Measurements from ENCODE around the gene MPO. TPM values are rescaled to one million over a fixed set of nuclear protein-coding genes. Genes with fewer than 3 reads are reported as not detected.

The MPO gene
- total and polyA plus RNA-seq, 2 donors = 5.6 to 27.3 TPM

DNA sequence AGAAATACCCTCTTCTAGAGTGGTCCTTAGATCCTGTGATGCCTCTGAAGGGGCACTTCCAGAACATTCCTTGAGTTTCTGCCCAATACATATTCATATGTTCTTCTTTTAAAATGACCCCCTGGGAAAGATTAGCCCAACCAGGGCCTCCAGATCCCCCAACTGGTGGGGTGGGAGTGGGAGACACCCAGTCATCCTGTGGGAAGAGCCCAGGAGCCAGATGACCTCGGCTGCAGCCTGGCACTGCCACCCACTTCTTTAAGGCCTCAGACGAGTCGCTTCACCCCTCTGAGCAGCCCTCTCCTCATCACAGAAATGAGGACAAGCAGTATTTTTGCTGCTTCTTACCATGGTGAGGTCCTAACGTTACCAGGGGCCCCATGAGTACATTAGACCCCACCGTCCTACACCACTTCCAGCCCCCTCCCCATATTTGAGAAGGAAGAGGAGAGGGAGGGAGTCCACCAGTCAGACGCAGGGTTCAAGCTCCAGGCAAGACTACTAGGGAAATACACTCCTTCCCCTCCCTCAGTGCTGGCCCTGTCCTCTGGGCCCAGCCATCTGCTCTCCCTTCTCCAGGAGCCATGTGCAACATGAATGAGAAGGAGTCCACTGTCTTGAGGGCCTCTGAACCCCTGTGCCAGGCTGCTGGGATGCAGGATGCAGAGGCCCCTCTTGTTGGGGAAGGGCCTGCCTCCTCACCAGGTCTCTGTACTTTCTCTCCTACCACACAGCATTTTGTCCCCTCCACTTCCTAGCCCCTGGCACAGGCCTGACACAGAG lies 11.8 kb downstream of the MPO start:
- peaks cover 0 to 4% of the 10 kb centered on the region in 2 donors for H3K27me3 ChIP-seq (ENCODE audit: control insufficient read depth in 2 of 2, insufficient read depth in 1 of 2, low read length in 1 of 2)
- no peaks in the 10 kb centered on the region for H3K4me1 ChIP-seq (ENCODE audit: control insufficient read depth in 2 of 2, insufficient read depth in 2 of 2, low read length in 2 of 2)
- H3K27ac ChIP-seq (ENCODE audit: low read depth in 1 of 2, low read length in 1 of 2) = no peak overlapping the region
- H3K4me3 ChIP-seq (ENCODE audit: low read length in 2 of 2) = no peak overlapping the region
- 96% methylated on average over 6 of the region's 6 CpGs for WGBS
- no peaks in the 10 kb centered on the region for H3K36me3 ChIP-seq (ENCODE audit: control insufficient read depth in 2 of 2, insufficient read depth in 2 of 2, low read length in 1 of 2)
- no peaks in the 10 kb centered on the region for H3K9me3 ChIP-seq (ENCODE audit: control insufficient read depth in 2 of 2, insufficient read depth in 1 of 2, low read length in 1 of 2)
- no peak for DNase-seq (ENCODE audit: low read depth in 6 of 9, low spot score in 9 of 9)

DNA sequence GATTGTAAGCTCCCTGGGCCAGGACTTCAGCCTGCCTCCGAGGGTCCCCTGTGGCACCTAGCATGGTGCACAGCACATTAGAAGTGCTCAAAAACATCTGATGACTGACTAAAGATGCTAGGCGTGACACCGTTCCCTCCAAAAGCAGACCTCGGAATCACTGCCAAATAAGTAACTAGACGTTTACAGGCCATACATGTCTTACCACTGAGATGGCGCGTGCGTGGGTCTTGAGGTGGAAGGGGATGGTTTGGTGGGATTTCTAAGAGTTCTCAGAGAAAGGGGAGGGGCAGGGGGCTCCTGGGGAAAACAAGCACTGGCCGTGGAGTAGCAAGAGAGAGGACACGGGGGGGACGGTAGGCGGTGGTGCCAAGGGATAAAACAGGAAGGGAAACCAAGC lies 12.4 kb downstream of the MPO start:
- Histone ChIP-seq H3K27me3 (ENCODE audit: control insufficient read depth in 2 of 2, insufficient read depth in 1 of 2, low read length in 1 of 2) (peaks cover 0 to 6% of the 10 kb centered on the region in 2 donors), H3K4me1 (ENCODE audit: control insufficient read depth in 2 of 2, insufficient read depth in 2 of 2, low read length in 2 of 2) (no peaks in the 10 kb centered on the region), H3K36me3 (ENCODE audit: control insufficient read depth in 2 of 2, insufficient read depth in 2 of 2, low read length in 1 of 2) (no peaks in the 10 kb centered on the region), H3K4me3 (ENCODE audit: low read length in 2 of 2) (no peak overlapping the region), H3K9me3 (ENCODE audit: control insufficient read depth in 2 of 2, insufficient read depth in 1 of 2, low read length in 1 of 2) (no peaks in the 10 kb centered on the region), H3K27ac (ENCODE audit: low read depth in 1 of 2, low read length in 1 of 2) (no peak overlapping the region)
- 95% methylated on average over 12 of the region's 12 CpGs for WGBS
- DNase-seq (ENCODE audit: low read depth in 6 of 9, low spot score in 9 of 9) = no peak

DNA sequence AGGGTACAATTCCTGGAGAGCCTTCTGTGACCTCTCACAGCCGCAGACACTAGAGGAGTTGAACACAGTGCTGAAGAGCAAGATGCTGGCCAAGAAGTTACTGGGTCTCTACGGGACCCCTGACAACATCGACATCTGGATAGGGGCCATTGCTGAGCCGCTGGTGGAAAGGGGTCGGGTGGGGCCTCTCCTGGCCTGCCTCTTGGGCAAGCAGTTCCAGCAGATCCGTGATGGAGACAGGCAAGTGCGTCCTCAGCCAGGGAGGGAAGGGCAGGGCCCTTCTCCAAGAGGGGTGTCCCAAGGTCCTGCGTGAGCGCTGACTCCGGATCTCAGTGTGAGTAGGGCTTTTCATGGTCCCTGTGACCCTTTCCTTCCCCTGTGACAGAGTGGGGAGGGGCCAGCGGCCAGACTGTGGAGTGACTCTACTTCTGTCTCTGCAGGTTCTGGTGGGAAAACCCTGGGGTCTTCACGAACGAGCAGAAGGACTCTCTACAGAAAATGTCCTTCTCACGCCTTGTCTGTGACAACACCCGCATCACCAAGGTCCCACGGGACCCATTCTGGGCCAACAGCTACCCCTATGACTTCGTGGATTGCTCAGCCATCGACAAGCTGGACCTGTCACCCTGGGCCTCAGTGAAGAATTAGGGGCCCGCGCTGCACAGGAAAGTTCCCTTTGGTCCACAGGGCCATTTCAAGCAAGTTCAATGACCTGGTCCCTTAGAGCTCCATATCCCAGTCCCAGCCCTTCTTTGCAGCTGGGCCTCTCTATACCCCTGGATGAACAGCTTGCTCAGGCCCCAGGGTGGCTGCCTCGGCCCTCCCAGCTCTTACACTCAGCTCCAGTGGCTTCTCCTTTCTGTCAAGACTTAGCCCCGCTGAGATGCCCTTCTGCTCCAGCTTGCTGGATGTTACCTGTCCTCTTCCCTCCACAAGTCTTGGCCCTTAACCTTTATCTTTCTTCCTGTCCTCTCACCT lies 13.1 kb downstream of the MPO start:
- peaks cover 0 to 6% of the 10 kb centered on the region in 2 donors for H3K27me3 ChIP-seq (ENCODE audit: control insufficient read depth in 2 of 2, insufficient read depth in 1 of 2, low read length in 1 of 2)
- H3K9me3 ChIP-seq (ENCODE audit: control insufficient read depth in 2 of 2, insufficient read depth in 1 of 2, low read length in 1 of 2) = no peaks in the 10 kb centered on the region
- WGBS = 96% methylated on average over 22 of the region's 22 CpGs
- H3K36me3 ChIP-seq (ENCODE audit: control insufficient read depth in 2 of 2, insufficient read depth in 2 of 2, low read length in 1 of 2) = no peaks in the 10 kb centered on the region
- H3K27ac ChIP-seq (ENCODE audit: low read depth in 1 of 2, low read length in 1 of 2) = no peak overlapping the region
- no peaks in the 10 kb centered on the region for H3K4me1 ChIP-seq (ENCODE audit: control insufficient read depth in 2 of 2, insufficient read depth in 2 of 2, low read length in 2 of 2)
- no peak for DNase-seq (ENCODE audit: low read depth in 6 of 9, low spot score in 9 of 9)
- no peak overlapping the region for H3K4me3 ChIP-seq (ENCODE audit: low read length in 2 of 2)

DNA sequence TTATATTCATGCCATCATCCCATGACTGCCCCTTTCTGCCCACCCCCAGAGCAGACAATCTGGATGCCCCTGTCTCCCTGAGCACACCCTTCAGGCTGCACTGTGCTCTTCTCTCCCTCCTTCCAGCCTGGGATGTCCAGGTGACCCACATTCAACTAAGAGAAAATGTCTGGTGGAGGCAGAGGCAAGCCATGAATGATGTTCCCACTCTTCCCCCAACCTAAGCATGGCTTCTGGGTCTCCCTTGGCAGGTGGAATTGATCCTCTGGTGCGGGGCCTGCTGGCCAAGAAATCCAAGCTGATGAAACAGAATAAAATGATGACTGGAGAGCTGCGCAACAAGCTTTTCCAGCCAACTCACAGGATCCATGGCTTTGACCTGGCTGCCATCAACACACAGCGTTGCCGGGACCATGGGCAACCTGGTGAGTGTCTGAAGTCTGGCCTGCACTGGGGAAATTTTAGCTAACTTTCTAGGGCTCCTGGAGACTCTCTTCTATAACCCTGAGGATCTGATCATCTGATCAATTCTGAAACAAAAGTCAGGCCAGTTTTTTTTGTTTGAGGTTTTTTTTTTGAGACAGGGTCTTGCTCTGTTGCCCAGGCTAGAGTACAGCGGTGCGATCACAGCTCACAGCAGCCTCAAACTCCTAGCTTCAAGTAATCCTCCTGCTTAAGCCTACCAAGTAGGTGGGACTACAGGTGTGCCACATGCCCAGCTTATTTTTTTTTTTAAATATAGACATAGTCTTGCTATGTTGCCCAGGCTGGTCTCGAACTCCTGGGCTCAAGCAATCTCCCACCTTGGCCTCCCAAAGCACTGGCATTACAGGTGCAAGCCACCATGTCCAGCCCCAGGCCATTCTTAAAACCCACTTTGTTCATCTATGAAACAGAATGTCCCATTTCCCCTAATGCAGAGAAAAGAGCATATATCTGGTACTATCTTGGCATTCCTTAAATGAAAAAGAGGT lies 14.5 kb downstream of the MPO start:
- Histone ChIP-seq H3K27ac (ENCODE audit: low read depth in 1 of 2, low read length in 1 of 2) (no peak overlapping the region), H3K9me3 (ENCODE audit: control insufficient read depth in 2 of 2, insufficient read depth in 1 of 2, low read length in 1 of 2) (no peaks in the 10 kb centered on the region), H3K27me3 (ENCODE audit: control insufficient read depth in 2 of 2, insufficient read depth in 1 of 2, low read length in 1 of 2) (peaks cover 0 to 13% of the 10 kb centered on the region in 2 donors), H3K36me3 (ENCODE audit: control insufficient read depth in 2 of 2, insufficient read depth in 2 of 2, low read length in 1 of 2) (no peaks in the 10 kb centered on the region), H3K4me1 (ENCODE audit: control insufficient read depth in 2 of 2, insufficient read depth in 2 of 2, low read length in 2 of 2) (no peaks in the 10 kb centered on the region), H3K4me3 (ENCODE audit: low read length in 2 of 2) (no peak overlapping the region)
- WGBS = 98% methylated on average over 7 of the region's 7 CpGs
- DNase-seq (ENCODE audit: low read depth in 6 of 9, low spot score in 9 of 9) = no peak

DNA sequence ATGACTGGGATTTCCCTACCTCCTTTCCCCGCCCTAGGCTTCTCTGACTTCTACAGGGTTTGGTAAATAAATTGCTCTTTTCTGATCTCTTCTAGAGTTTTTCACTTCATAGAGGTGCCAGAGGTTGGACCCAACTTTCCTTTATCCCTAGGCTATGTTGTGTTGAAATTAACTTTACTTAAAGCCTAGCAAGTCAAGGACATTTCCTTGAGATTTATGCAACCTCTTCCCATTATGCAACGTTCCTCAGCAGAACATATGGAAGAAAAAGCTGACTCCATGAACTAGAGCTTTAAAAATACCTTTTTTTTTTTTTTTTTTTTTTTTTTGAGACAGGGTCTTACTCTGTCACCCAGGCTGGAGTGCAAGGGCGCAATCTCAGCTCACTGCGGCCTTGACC lies 15.5 kb downstream of the MPO start:
- H3K9me3 ChIP-seq (ENCODE audit: control insufficient read depth in 2 of 2, insufficient read depth in 1 of 2, low read length in 1 of 2) = no peaks in the 10 kb centered on the region
- H3K4me1 ChIP-seq (ENCODE audit: control insufficient read depth in 2 of 2, insufficient read depth in 2 of 2, low read length in 2 of 2) = no peaks in the 10 kb centered on the region
- no peak overlapping the region for H3K27ac ChIP-seq (ENCODE audit: low read depth in 1 of 2, low read length in 1 of 2)
- peaks cover 0 to 15% of the 10 kb centered on the region in 2 donors for H3K27me3 ChIP-seq (ENCODE audit: control insufficient read depth in 2 of 2, insufficient read depth in 1 of 2, low read length in 1 of 2)
- H3K4me3 ChIP-seq (ENCODE audit: low read length in 2 of 2) = no peak overlapping the region
- 90% methylated on average over 4 of the region's 4 CpGs for WGBS
- no peaks in the 10 kb centered on the region for H3K36me3 ChIP-seq (ENCODE audit: control insufficient read depth in 2 of 2, insufficient read depth in 2 of 2, low read length in 1 of 2)
- DNase-seq (ENCODE audit: low read depth in 6 of 9, low spot score in 9 of 9) = no peak

GRCh38 chr17:58264407-58265103 lies 16.2 kb downstream of the MPO start:
- WGBS = 90% methylated on average over 6 of the region's 6 CpGs
- no peak for DNase-seq (ENCODE audit: low read depth in 6 of 9, low spot score in 9 of 9)
- H3K4me3 ChIP-seq (ENCODE audit: low read length in 2 of 2) = no peak overlapping the region
- H3K27ac ChIP-seq (ENCODE audit: low read depth in 1 of 2, low read length in 1 of 2) = no peak overlapping the region
- H3K27me3 ChIP-seq (ENCODE audit: control insufficient read depth in 2 of 2, insufficient read depth in 1 of 2, low read length in 1 of 2) = peaks cover 0 to 20% of the 10 kb centered on the region in 2 donors
- no peaks in the 10 kb centered on the region for H3K4me1 ChIP-seq (ENCODE audit: control insufficient read depth in 2 of 2, insufficient read depth in 2 of 2, low read length in 2 of 2)
- H3K36me3 ChIP-seq (ENCODE audit: control insufficient read depth in 2 of 2, insufficient read depth in 2 of 2, low read length in 1 of 2) = no peaks in the 10 kb centered on the region
- no peaks in the 10 kb centered on the region for H3K9me3 ChIP-seq (ENCODE audit: control insufficient read depth in 2 of 2, insufficient read depth in 1 of 2, low read length in 1 of 2)

DNA sequence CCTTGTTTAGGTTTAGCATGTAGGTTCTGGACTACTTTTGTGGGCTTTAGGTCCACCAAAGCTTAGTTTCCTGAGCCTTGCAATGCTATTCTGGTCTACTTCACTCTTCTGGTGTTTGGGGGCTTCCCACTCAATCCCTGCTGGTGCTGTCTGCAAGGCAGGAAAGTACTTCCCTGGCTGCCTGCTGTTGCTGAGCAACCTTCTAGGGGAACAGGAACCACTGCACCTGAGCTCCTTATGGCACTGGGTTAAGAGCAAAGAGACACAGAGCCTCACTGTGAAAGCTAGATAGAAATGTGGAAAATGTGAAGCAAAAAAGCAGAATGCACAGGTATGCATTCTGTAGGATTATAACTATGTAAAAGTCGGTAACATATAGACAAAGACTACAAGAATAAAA lies 17.0 kb downstream of the MPO start:
- peaks cover 0 to 20% of the 10 kb centered on the region in 2 donors for H3K27me3 ChIP-seq (ENCODE audit: control insufficient read depth in 2 of 2, insufficient read depth in 1 of 2, low read length in 1 of 2)
- no peak for DNase-seq (ENCODE audit: low read depth in 6 of 9, low spot score in 9 of 9)

GRCh38 chr17:58262149-58262548 lies 18.6 kb downstream of the MPO start:
- no peak for DNase-seq (ENCODE audit: low read depth in 6 of 9, low spot score in 9 of 9)
- Histone ChIP-seq H3K4me3 (ENCODE audit: low read length in 2 of 2) (no peak overlapping the region), H3K36me3 (ENCODE audit: control insufficient read depth in 2 of 2, insufficient read depth in 2 of 2, low read length in 1 of 2) (no peaks in the 10 kb centered on the region), H3K27ac (ENCODE audit: low read depth in 1 of 2, low read length in 1 of 2) (no peak overlapping the region), H3K27me3 (ENCODE audit: control insufficient read depth in 2 of 2, insufficient read depth in 1 of 2, low read length in 1 of 2) (peaks cover 0 to 20% of the 10 kb centered on the region in 2 donors), H3K9me3 (ENCODE audit: control insufficient read depth in 2 of 2, insufficient read depth in 1 of 2, low read length in 1 of 2) (no peaks in the 10 kb centered on the region), H3K4me1 (ENCODE audit: control insufficient read depth in 2 of 2, insufficient read depth in 2 of 2, low read length in 2 of 2) (no peaks in the 10 kb centered on the region)
- 87% methylated on average over 11 of the region's 11 CpGs for WGBS

More for the DNA sequence above, 17.0 kb downstream of the MPO start:
- 98% methylated on average over 1 of the region's 1 CpG for WGBS
- Histone ChIP-seq H3K9me3 (ENCODE audit: control insufficient read depth in 2 of 2, insufficient read depth in 1 of 2, low read length in 1 of 2) (no peaks in the 10 kb centered on the region), H3K4me3 (ENCODE audit: low read length in 2 of 2) (no peak overlapping the region), H3K36me3 (ENCODE audit: control insufficient read depth in 2 of 2, insufficient read depth in 2 of 2, low read length in 1 of 2) (no peaks in the 10 kb centered on the region), H3K4me1 (ENCODE audit: control insufficient read depth in 2 of 2, insufficient read depth in 2 of 2, low read length in 2 of 2) (no peaks in the 10 kb centered on the region), H3K27ac (ENCODE audit: low read depth in 1 of 2, low read length in 1 of 2) (no peak overlapping the region)

All from thymus (tissue), 11 donors.